GM21529 (cell line): Measurements from ENCODE around the gene FAM168A.

ENCODE experiments used
- ATAC-seq: cut with Tn5 transposase; IDR thresholded peaks from one replicate; pipeline ENCODE4 v1.9.1; 2021; ENCODE audit not compliant: unreplicated experiment

Gene FAM168A

GRCh38 chr11:73429121-73429750, 168.7 kb downstream of the FAM168A start:
- ATAC-seq = no peak

GRCh38 chr11:73428699-73429098, 169.2 kb downstream of the FAM168A start:
- ATAC-seq = no peak

- no peak for ATAC-seq
Measured at GRCh38 chr11:73428227-73428626, 169.7 kb downstream of the FAM168A start.

GRCh38 chr11:73426219-73426850, 171.6 kb downstream of the FAM168A start:
- no peak for ATAC-seq

- ATAC-seq = no peak
Measured at GRCh38 chr11:73425108-73425507, 172.8 kb downstream of the FAM168A start.

- no peak for ATAC-seq
Measured at GRCh38 chr11:73423506-73423905, 174.4 kb downstream of the FAM168A start.

GRCh38 chr11:73422886-73423285, 175.0 kb downstream of the FAM168A start:
- no peak for ATAC-seq

- no peak for ATAC-seq
Measured at GRCh38 chr11:73420136-73420535, 177.8 kb downstream of the FAM168A start.

- ATAC-seq = no peak
Measured at GRCh38 chr11:73416786-73417185, 181.1 kb downstream of the FAM168A start.

- ATAC-seq = no peak
Measured at GRCh38 chr11:73415854-73416615, 181.9 kb downstream of the FAM168A start.

GRCh38 chr11:73414977-73415651, 182.8 kb downstream of the FAM168A start:
- no peak for ATAC-seq

- no peak for ATAC-seq
Measured at GRCh38 chr11:73413256-73413655, 184.7 kb downstream of the FAM168A start.

- no peak for ATAC-seq
Measured at GRCh38 chr11:73412308-73412707, 185.6 kb downstream of the FAM168A start.

GRCh38 chr11:73411031-73411430, 186.9 kb downstream of the FAM168A start:
- no peak for ATAC-seq

- no peak for ATAC-seq
Measured at GRCh38 chr11:73410627-73411026, 187.3 kb downstream of the FAM168A start.

- no peak for ATAC-seq
Measured at GRCh38 chr11:73409431-73409830, 188.5 kb downstream of the FAM168A start.

GRCh38 chr11:73406619-73407018, 191.3 kb downstream of the FAM168A start:
- ATAC-seq = no peak

- ATAC-seq = no peak
Measured at GRCh38 chr11:73406131-73406530, 191.8 kb downstream of the FAM168A start.

GRCh38 chr11:73405146-73405510, 192.8 kb downstream of the FAM168A start:
- ATAC-seq = no peak

GRCh38 chr11:73404506-73405145, 193.3 kb downstream of the FAM168A start:
- ATAC-seq = no peak

GRCh38 chr11:73404048-73404447, 193.9 kb downstream of the FAM168A start:
- no peak for ATAC-seq
